A673 (cell line): ENCODE measurements around the gene FAM81A. TPM values are rescaled to one million over a fixed set of nuclear protein-coding genes. Genes with fewer than 3 reads are reported as not detected.

Source experiments
- BruUV-seq: library from RNA; stranded (reverse); fragments of 400-500 nt; replicated peaks from 2 replicates; lab custom pipeline; 2021; lab: Mats Ljungman, UMichigan
- CTCF ChIA-PET: fragments of 300-600 bp; sonication (Branson Sonifier 250); formaldehyde crosslinking; loops from one replicate; lab custom pipeline; 2022; ENCODE audit warnings: antibody characterized with exemption; lab: Charles Lee
- POLR2A ChIA-PET: fragments of 300-600 bp; sonication (Branson Sonifier 250); formaldehyde crosslinking; loops from one replicate; lab custom pipeline; 2022; ENCODE audit warnings: antibody characterized with exemption; ENCODE audit not compliant: low non-redundant PET; lab: Charles Lee
- DNase-seq: peaks from one replicate; pipeline ENCODE4 v3.0.0-alpha.2; 2015; ENCODE audit warnings: low spot score
- H3K27ac ChIP-seq: fragments of 200-600 bp; sonication (generic); 2 replicates; pipeline ENCODE4 v1.5.1; 2016; ENCODE audit warnings: mixed run types, low read depth, mild to moderate bottlenecking, mixed read lengths, antibody characterized with exemption, low read length; ENCODE audit not compliant: poor library complexity, severe bottlenecking
- H3K27me3 ChIP-seq: fragments of 200-600 bp; sonication (generic); replicated peaks from 2 replicates; pipeline ENCODE4 v1.6.1; 2017; ENCODE audit warnings: mixed run types, low read depth, mild to moderate bottlenecking, mixed read lengths, antibody characterized with exemption, low read length; ENCODE audit not compliant: insufficient read depth, poor library complexity
- H3K36me3 ChIP-seq: fragments of 200-600 bp; sonication (generic); 2 replicates; pipeline ENCODE4 v1.6.1; 2016; ENCODE audit warnings: mixed run types, mild to moderate bottlenecking, mixed read lengths, antibody characterized with exemption, low read length; ENCODE audit not compliant: insufficient read depth, poor library complexity, severe bottlenecking
- H3K4me1 ChIP-seq: fragments of 200-600 bp; sonication (generic); 2 replicates; pipeline ENCODE4 v1.6.1; 2017; ENCODE audit warnings: mixed run types, mild to moderate bottlenecking, mixed read lengths, antibody characterized with exemption, low read length; ENCODE audit not compliant: insufficient read depth, poor library complexity, severe bottlenecking
- H3K4me3 ChIP-seq: fragments of 200-600 bp; sonication (generic); 2 replicates; pipeline ENCODE4 v1.5.1; 2016; ENCODE audit warnings: low read depth, mixed run types, mild to moderate bottlenecking, mixed read lengths, low read length; ENCODE audit not compliant: poor library complexity, severe bottlenecking
- H3K9me3 ChIP-seq: fragments of 200-600 bp; sonication (generic); 2 replicates; pipeline ENCODE4 v1.6.1; 2016; ENCODE audit warnings: mixed run types, low read depth, mild to moderate bottlenecking, mixed read lengths, antibody characterized with exemption, low read length; ENCODE audit not compliant: poor library complexity, severe bottlenecking
- EZH2 ChIP-seq: fragments of 200-600 bp; sonication (generic); IDR thresholded peaks from 2 replicates; pipeline ENCODE4 v1.6.1; 2017; ENCODE audit warnings: borderline replicate concordance, low read depth, mild to moderate bottlenecking, mixed read lengths, antibody characterized with exemption, low read length; ENCODE audit not compliant: poor library complexity, severe bottlenecking
- intact Hi-C: fragments of 100-400 bp; cut with micrococcal nuclease; formaldehyde crosslinking; loops from one replicate; pipeline ENCODE4 v1.10.0; 2022; ENCODE audit not compliant: unreplicated experiment
- total RNA-seq: library from RNA; stranded (reverse); gene quantifications from 2 replicates; pipeline ENCODE4 v1.2.3, GENCODE V29; 2021
- TF ChIP-seq, protein P1 (sequence below): fragments of 300-800, 200-600 bp; sonication (generic); conservative IDR thresholded peaks from 2 replicates; pipeline ENCODE4 v1.5.1; 2017; ENCODE audit warnings: low read depth, mild to moderate bottlenecking, antibody characterized with exemption, low read length, moderate library complexity, mixed read lengths

FAM81A gene
- total RNA-seq, 1 experiment from 2014 or later, result not detected

DNA sequence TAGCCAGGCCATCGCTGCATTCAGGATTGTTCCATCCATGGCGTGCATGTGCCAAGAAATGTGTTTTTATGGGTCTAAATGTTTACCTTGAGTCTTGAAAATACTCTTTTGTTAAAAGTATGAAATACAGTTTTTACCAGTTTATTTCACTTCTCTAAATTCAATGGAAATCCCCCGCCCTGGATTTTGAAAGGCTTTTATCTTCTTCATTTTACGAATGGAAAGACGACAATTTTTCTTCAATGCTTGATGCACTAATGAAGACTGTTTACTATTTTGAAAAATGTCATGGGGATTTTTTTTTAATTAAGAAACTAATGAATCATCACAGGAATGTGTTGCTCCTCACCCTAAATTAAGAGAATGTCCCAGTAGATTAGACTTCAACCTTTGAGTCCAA, 83.5 kb downstream of the FAM81A start:
- no peaks in the 10 kb centered on the region for H3K36me3 ChIP-seq
- intact Hi-C loops, result no loop called here
- no peaks in the 10 kb centered on the region for H3K4me1 ChIP-seq
- H3K4me3 ChIP-seq, result no peak overlapping the region
- H3K9me3 ChIP-seq, result no peaks in the 10 kb centered on the region
- ChIA-PET CTCF (no interaction called here), POLR2A (no interaction called here)
- H3K27me3 ChIP-seq, result no peaks in the 10 kb centered on the region
- H3K27ac ChIP-seq, result no peak overlapping the region
- BruUV-seq, result no TSS peak
- DNase-seq, result no peak
- TF ChIP-seq EZH2, result no peak
- TF ChIP-seq, protein P1, sequence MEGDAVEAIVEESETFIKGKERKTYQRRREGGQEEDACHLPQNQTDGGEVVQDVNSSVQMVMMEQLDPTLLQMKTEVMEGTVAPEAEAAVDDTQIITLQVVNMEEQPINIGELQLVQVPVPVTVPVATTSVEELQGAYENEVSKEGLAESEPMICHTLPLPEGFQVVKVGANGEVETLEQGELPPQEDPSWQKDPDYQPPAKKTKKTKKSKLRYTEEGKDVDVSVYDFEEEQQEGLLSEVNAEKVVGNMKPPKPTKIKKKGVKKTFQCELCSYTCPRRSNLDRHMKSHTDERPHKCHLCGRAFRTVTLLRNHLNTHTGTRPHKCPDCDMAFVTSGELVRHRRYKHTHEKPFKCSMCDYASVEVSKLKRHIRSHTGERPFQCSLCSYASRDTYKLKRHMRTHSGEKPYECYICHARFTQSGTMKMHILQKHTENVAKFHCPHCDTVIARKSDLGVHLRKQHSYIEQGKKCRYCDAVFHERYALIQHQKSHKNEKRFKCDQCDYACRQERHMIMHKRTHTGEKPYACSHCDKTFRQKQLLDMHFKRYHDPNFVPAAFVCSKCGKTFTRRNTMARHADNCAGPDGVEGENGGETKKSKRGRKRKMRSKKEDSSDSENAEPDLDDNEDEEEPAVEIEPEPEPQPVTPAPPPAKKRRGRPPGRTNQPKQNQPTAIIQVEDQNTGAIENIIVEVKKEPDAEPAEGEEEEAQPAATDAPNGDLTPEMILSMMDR, result no peak

DNA sequence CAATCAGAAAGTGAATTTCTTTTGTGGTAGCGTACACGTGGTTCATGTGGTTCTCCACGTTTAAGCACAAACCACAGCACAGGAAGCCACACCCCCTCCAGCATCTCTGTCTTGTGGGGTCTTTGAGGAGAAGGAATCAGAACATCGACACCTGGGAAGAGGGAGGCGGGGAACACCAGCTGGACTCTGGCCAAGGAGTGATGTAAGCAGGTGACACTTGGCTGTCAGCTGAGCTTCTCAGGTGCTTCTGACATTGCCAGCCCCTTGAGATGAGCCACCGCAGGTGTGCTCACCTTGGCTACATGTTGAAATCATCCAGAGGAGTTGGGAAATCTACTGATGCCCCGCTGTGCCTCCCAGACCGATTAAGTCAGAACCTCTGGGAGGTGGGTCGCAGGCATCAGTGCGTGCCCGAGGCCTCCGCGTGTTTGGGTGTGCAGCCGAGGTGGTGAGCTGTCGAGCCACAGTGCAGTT, 85.0 kb downstream of the FAM81A start:
- intact Hi-C loops, result no loop called here
- H3K9me3 ChIP-seq, result no peaks in the 10 kb centered on the region
- no peak overlapping the region for H3K4me3 ChIP-seq
- ChIA-PET CTCF (interaction anchor here (1.3 kb wide), 1 partner anchor 10 kb away, joined by 5 read pairs; no protein-coding TSS in a partner anchor), POLR2A (no interaction called here)
- no peak overlapping the region for H3K27ac ChIP-seq
- H3K4me1 ChIP-seq, result no peaks in the 10 kb centered on the region
- TF ChIP-seq EZH2, result no peak
- TF ChIP-seq, protein P1, result no peak
- no peaks in the 10 kb centered on the region for H3K36me3 ChIP-seq
- no TSS peak for BruUV-seq
- no peak for DNase-seq
- no peaks in the 10 kb centered on the region for H3K27me3 ChIP-seq

DNA sequence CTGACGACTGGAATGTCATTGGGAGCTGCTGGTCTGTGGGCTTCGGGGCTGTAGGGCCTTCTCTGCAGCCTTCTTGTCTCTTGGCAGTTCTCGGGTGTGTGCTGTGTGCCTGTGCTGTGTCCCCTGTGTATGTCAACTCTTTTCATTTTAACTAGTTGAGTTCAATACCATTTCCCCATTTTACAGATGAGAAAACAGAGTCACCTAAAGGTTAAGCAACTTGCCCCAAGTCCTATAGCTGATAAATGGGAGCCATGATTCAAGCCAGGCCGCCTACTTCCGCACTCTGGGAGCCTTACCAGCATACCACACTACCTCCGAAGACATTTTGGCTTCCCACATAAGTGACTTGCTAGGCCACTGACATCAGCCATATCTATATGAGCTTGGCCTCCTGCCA, 85.7 kb downstream of the FAM81A start:
- no peak for DNase-seq
- Histone ChIP-seq H3K27ac (no peak overlapping the region), H3K4me1 (no peaks in the 10 kb centered on the region), H3K27me3 (no peaks in the 10 kb centered on the region), H3K9me3 (no peaks in the 10 kb centered on the region), H3K36me3 (no peaks in the 10 kb centered on the region), H3K4me3 (no peak overlapping the region)
- intact Hi-C loops, result no loop called here
- ChIA-PET CTCF (interaction anchor here (0.7 to 1.3 kb wide), 2 partner anchors 9 to 16 kb away, joined by 3 to 5 read pairs; no protein-coding TSS in a partner anchor), POLR2A (no interaction called here)
- no peak for TF ChIP-seq EZH2
- TF ChIP-seq, protein P1, result no peak
- no TSS peak for BruUV-seq
